ENCODE measurements around the gene NFIB. TPM values are rescaled to one million over a fixed set of nuclear protein-coding genes. Genes with fewer than 3 reads are reported as not detected.
A peak's percentile ranks its signal among the peaks of the same experiment; 100 is the strongest.

NFIB gene
- total RNA-seq, 2 donors from 2014 or later = 5.3 to 14.1 TPM

DNA sequence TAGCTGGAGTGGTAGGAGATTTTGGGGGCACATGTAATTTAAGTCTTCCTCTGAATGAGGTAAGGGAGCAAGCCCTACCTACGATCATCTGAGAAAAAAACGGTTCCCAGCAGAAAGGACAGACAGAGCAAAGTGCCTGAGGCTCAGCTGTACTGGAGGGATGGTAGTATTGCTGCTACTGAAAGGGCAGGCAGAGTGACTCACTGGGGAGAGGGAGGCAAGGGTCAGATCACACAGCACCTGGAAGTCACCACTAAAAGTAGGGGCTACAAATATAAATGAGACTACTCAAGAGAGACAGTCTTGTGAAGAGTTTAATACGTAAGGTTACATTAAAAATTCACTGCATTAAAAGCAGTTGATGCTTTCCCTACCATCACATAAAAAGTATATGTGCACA is 75.9 kb downstream of the NFIB start:
- 66 to 70% methylated on average over 3 of the region's 3 CpGs for WGBS, 2 experiments (ENCODE audit: insufficient coverage in 1 of 2, insufficient read length in 1 of 2)
- Mint-ChIP-seq H3K36me3 (ENCODE audit: low read depth) (no peaks in the 10 kb centered on the region), H3K9me3 (no peaks in the 10 kb centered on the region), H3K27ac (peak overlapping the region; percentile 69), H3K27me3 (ENCODE audit: insufficient read depth) (no peaks in the 10 kb centered on the region), H3K4me3 (no peak overlapping the region), H3K4me1 (peaks cover 36% of the 10 kb centered on the region)
- H3K27ac ChIP-seq (ENCODE audit: low read depth, low read length) = no peak overlapping the region
- no peak overlapping the region for H3K9ac ChIP-seq (ENCODE audit: extremely low read depth, low read length, poor library complexity, severe bottlenecking)
- peaks cover 2% of the 10 kb centered on the region for H3K4me1 ChIP-seq (ENCODE audit: control insufficient read depth, insufficient read depth, low read length)
- no peaks in the 10 kb centered on the region for H3K9me3 ChIP-seq (ENCODE audit: control insufficient read depth, low read length)
- no peak overlapping the region for H3K4me3 ChIP-seq (ENCODE audit: low read length)
- no peaks in the 10 kb centered on the region for H3K36me3 ChIP-seq (ENCODE audit: control insufficient read depth, insufficient read depth, low read length)
- no peak for TF ChIP-seq CTCF (conservative IDR thresholded peaks at IDR 0.05)
- H3K27me3 ChIP-seq (ENCODE audit: control insufficient read depth, insufficient read depth, low read length, poor library complexity, severe bottlenecking) = no peaks in the 10 kb centered on the region
- no peak for DNase-seq

DNA sequence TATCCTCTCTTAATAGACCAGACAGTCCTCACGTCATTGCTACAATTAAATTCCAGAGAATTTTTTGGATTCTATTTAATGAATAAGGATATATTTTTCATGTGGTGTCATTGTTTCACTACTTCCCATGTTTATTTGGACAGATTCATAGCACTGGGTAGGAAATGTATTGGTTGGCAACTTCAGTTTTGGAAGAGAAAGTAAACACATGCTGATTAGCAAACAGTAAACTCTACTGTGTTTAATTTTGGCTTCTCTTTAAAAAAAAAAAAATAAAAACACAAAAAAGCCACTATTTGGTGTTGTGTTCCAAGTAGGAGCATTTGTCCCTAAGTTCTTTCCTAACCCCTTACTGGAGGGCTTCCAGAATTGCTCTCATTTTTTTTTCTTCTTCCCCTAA is 77.3 kb downstream of the NFIB start:
- 100% methylated on average over 1 of the region's 1 CpG; no CpG with 5 or more reads in 1 of the 2 experiments for WGBS, 2 experiments (ENCODE audit: insufficient coverage in 1 of 2, insufficient read length in 1 of 2)
- Mint-ChIP-seq H3K27me3 (ENCODE audit: insufficient read depth) (no peaks in the 10 kb centered on the region), H3K27ac (no peak overlapping the region), H3K4me3 (no peak overlapping the region), H3K36me3 (ENCODE audit: low read depth) (no peaks in the 10 kb centered on the region), H3K9me3 (no peaks in the 10 kb centered on the region), H3K4me1 (peaks cover 39% of the 10 kb centered on the region)
- Histone ChIP-seq H3K9me3 (ENCODE audit: control insufficient read depth, low read length) (no peaks in the 10 kb centered on the region), H3K27ac (ENCODE audit: low read depth, low read length) (no peak overlapping the region), H3K36me3 (ENCODE audit: control insufficient read depth, insufficient read depth, low read length) (no peaks in the 10 kb centered on the region), H3K27me3 (ENCODE audit: control insufficient read depth, insufficient read depth, low read length, poor library complexity, severe bottlenecking) (no peaks in the 10 kb centered on the region), H3K9ac (ENCODE audit: extremely low read depth, low read length, poor library complexity, severe bottlenecking) (no peak overlapping the region), H3K4me1 (ENCODE audit: control insufficient read depth, insufficient read depth, low read length) (peaks cover 2% of the 10 kb centered on the region), H3K4me3 (ENCODE audit: low read length) (no peak overlapping the region)
- no peak for DNase-seq
- TF ChIP-seq CTCF (conservative IDR thresholded peaks at IDR 0.05) = no peak

- Mint-ChIP-seq H3K27me3 (ENCODE audit: insufficient read depth) (no peaks in the 10 kb centered on the region), H3K4me1 (peaks cover 22% of the 10 kb centered on the region), H3K9me3 (no peaks in the 10 kb centered on the region), H3K27ac (no peak overlapping the region), H3K4me3 (no peak overlapping the region), H3K36me3 (ENCODE audit: low read depth) (no peaks in the 10 kb centered on the region)
- no peak for TF ChIP-seq CTCF (conservative IDR thresholded peaks at IDR 0.05)
- H3K9ac ChIP-seq (ENCODE audit: extremely low read depth, low read length, poor library complexity, severe bottlenecking) = no peak overlapping the region
- no peaks in the 10 kb centered on the region for H3K4me1 ChIP-seq (ENCODE audit: control insufficient read depth, insufficient read depth, low read length)
- WGBS, 2 experiments (ENCODE audit: insufficient coverage in 1 of 2, insufficient read length in 1 of 2) = 49 to 86% methylated on average over 5 to 8 of the region's 8 CpGs
- H3K4me3 ChIP-seq (ENCODE audit: low read length) = no peak overlapping the region
- no peak overlapping the region for H3K27ac ChIP-seq (ENCODE audit: low read depth, low read length)
- no peaks in the 10 kb centered on the region for H3K36me3 ChIP-seq (ENCODE audit: control insufficient read depth, insufficient read depth, low read length)
- DNase-seq = no peak
- H3K9me3 ChIP-seq (ENCODE audit: control insufficient read depth, low read length) = no peaks in the 10 kb centered on the region
- H3K27me3 ChIP-seq (ENCODE audit: control insufficient read depth, insufficient read depth, low read length, poor library complexity, severe bottlenecking) = no peaks in the 10 kb centered on the region
Measured at GRCh38 chr9:14232111-14232510, 81.8 kb downstream of the NFIB start.

All from endodermal cell (in vitro differentiated cells).